GM18505 (cell line): ENCODE data around the gene KLC1.

Source experiments
- ATAC-seq: cut with Tn5 transposase; IDR thresholded peaks from one replicate; pipeline ENCODE4 v1.9.1; 2021; ENCODE audit not compliant: unreplicated experiment
- POLR2A ChIP-seq: IDR thresholded peaks from 4 replicates; pipeline ENCODE4 v1.6.1; 2011; ENCODE audit warnings: borderline replicate concordance; ENCODE audit not compliant: insufficient read depth, insufficient read length; ENCODE audit errors: extremely low read depth

The KLC1 gene

GRCh38 chr14:103723748-103724081 lies 94.7 kb downstream of the KLC1 start:
- no peak for TF ChIP-seq POLR2A
- ATAC-seq: no peak

- ATAC-seq: no peak
- TF ChIP-seq POLR2A: no peak
Observed at GRCh38 chr14:103724116-103724515, 95.1 kb downstream of the KLC1 start.

DNA sequence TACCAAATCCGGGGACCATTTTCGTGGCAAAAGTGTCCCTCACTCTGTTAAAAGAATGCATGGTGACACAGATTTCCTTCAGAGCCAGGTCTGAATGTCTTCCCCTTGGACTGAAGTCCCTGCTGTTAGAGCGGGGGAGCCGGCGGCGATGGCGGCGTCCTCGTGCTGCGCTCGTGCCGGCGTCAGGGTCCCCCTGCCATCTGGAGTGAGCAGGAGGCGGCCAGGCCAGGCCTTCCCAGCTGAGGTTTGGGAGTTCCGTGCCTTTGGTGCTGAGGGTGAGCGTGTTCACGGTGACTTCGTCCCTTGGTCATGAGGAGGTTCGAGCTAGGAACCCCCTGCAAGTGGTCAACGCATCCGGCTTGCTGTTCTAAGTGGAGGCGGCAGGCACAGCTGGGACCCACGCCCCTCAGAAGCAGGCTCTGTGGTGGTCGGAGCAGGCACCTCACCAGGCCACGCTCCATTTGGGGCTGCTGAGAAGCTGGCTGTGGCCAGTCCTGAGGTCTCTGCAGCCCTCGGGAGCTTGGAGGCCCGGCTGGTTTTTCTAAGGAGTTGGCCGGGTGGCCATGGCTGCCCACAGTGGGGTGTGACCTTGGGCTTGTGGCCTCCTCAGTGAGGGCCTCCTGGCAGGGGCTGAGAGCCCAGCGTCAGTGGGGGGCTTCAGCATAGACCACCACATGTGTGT lies 96.1 kb downstream of the KLC1 start:
- no peak for TF ChIP-seq POLR2A
- no peak for ATAC-seq

DNA sequence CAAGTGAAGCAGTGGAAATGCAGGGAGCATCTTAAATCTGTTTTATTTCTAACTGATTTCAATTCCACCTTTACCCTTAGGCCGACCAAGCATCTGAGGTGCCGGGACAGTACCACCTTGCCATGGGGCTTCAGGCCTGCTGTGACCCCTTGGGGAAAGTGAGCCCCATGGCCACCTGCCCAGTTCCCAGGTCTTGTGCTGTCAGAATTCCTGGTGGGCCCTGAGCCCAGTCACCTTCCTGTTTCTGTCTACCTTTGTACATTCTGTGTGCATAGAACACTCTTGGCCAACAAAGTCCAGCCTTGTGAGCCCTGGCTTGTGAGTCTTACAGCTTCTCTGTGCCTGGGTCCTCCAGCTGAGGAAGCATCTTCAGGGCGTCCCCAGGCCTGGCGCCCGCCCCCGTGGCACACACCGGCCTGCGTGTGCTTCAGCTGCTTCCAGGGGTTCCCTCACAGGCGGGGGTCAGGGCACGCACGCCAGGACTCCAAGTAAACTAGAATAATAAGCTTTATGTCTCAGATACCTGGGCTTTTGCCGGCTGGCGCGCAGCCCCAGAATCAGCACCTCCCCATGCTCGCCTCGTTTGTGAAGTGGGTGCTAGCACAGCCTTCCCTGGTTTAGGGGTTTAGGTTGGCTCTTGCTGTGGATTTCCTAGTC lies 96.9 kb downstream of the KLC1 start:
- TF ChIP-seq POLR2A: no peak
- ATAC-seq: no peak

DNA sequence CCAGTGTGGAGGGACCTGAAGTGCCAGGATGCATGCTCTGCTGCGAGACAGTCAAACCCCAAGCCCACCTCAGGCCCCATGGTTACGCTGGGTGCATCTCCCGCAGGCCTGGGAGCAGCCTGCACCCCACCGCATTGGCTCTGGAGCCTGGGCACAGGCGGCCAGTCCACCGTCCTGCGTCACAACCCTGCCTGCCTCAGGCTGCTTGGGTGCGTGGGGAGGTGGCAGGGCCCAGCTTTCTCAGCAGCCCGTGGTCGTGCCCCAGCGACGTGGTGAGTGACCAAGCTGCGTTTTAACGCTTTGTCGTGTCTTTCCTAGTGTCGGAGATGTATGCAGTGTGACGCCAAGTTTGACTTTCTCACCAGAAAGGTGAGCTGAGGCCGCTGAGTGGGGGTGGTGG lies 97.5 kb downstream of the KLC1 start:
- ATAC-seq: no peak
- no peak for TF ChIP-seq POLR2A

DNA sequence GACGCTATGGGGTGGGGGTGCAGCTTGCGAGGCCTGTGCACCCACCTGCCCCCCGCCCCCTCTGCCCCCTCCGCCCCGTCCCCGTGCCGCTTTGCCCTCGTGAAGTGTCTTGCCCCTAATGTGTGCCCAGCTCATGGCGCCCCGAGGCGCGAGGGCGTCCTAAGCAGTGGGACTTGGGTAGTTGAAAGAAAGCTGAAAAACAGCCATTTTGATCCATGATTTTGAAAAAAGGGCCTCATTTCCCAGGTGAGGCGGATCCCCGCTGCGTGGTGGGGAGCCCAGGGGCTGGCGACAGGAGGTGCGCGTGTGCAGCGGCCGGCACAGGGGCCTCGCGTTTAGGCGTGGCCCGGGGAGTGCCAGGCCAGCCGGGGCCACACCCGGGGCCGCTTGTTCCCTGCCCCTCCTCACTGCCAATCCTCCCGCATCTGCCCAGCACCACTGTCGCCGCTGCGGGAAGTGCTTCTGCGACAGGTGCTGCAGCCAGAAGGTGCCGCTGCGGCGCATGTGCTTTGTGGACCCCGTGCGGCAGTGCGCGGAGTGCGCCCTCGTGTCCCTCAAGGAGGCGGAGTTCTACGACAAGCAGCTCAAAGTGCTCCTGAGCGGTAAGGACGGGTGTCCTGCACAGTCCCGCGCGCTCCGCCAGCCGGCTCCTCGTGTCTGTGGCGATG lies 98.4 kb downstream of the KLC1 start:
- ATAC-seq: no peak
- no peak for TF ChIP-seq POLR2A

DNA sequence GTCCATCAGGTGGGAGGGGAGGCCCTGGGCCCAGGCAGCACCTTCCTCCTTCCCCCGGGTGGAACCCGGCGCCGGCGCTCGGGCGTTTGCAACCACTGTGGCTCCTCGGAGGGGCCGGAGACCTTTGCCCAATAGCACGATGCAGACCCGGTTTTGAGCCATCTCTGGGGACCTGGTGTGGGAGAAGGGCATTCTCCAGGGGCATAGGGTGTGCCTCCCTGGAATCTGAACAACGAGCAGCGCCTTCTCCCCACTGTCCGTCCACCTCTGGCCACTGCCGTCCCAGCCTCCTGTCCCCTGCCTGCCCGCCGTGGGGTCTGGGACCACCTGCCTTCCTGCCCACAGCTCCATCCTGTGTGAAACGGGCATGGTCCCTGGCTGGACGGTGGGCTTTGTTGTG lies 99.1 kb downstream of the KLC1 start:
- TF ChIP-seq POLR2A: no peak
- no peak for ATAC-seq

DNA sequence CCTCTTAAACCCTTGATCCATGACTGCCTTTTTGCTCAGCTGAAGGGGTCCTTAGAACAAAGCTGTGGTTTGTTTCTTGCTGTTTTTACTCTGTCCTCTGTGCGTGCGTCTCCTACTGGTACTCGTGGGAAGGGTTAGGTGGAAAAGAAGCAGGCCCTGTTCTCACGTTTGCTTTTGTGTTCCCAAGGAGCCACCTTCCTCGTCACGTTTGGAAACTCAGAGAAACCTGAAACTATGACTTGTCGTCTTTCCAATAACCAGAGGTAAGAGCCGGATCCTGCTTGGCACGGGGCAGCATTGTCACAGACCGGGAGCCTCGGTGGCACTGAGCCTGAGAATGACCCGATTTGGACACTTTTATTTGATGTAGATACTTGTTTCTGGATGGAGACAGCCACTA lies 99.7 kb downstream of the KLC1 start:
- TF ChIP-seq POLR2A: no peak
- no peak for ATAC-seq

DNA sequence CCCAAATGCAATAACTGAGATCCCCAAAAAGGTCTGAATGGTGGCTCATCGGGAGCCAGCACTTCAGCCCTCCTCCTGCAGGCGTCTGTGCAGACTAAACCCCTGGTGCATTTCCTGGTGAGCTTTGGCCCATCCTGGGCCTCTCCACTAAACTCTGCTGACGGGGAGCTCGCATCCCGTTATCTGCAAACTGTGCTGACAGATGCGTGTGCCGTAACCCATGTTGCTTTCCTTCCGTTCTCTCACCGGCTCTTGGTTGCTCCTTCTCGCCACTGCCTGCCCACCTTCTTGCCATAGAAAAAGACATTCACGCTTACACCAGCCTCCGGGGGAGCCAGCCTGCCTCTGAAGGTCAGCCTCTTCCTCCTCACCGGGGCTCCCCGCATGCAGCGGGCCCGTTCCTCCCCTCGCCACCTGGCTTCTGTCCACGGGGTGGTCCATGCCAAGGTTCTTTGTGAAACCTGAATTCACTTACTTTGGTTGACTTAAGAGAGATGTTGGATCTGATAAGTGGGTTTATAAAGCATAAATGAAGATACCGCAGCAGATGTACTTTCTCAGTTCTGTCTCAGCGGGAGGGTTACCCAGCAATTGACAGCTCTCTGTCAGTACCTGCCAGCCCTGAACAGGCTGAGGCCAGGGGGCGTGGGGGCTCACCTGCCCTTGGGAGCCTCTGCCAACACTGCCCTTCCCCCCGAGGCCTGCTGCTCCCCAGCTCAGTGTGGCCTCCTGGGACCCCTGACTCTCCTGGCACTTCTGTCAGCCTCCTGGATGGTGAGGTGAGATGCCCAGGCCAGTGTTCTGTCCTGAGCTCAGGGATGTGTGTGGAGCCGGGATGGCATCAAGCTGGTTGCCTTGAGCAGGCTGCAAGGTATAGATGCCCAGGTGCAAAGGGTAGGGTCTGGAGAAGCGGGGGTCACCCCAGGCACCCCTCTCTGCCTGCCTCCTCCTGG lies 100.8 kb downstream of the KLC1 start:
- ATAC-seq: no peak
- no peak for TF ChIP-seq POLR2A

- ATAC-seq: no peak
- no peak for TF ChIP-seq POLR2A
Observed at GRCh38 chr14:103730490-103731035, 101.6 kb downstream of the KLC1 start.

GRCh38 chr14:103731481-103731880 lies 102.5 kb downstream of the KLC1 start:
- TF ChIP-seq POLR2A: no peak
- ATAC-seq: no peak

- no peak for ATAC-seq
- no peak for TF ChIP-seq POLR2A
Observed at GRCh38 chr14:103731916-103732867, 103.2 kb downstream of the KLC1 start.

- ATAC-seq: no peak
Observed at GRCh38 chr14:103732868-103733620, 104.0 kb downstream of the KLC1 start.

More at GRCh38 chr14:103732868-103733620, 104.0 kb downstream of the KLC1 start:
- TF ChIP-seq POLR2A: no peak
